Esophagus muscularis mucosa (tissue), 3 donors: ENCODE data around the gene WASF3.

ENCODE experiments used
- CTCF ChIP-seq, 3 experiments: fragments of 200-600 bp in 2 of 3; fragments of 450-650 bp in 1 of 3; sonication (generic) in 2 of 3; IDR thresholded peaks; one replicate each; pipeline ENCODE4 v1.5.1; 2017 to 2019; ENCODE audit warnings: antibody characterized with exemption in 3 of 3, mild to moderate bottlenecking in 2 of 3, moderate library complexity in 1 of 3
- POLR2A ChIP-seq: fragments of 450-650 bp; IDR thresholded peaks from one replicate; pipeline ENCODE4 v1.6.1; 2017; ENCODE audit warnings: antibody characterized with exemption, moderate library complexity, mild to moderate bottlenecking, low read depth
- POLR2AphosphoS5 ChIP-seq, 2 donors: sonication (generic); formaldehyde crosslinking; IDR thresholded peaks; one replicate each; pipeline ENCODE4 v1.6.1; 2017; ENCODE audit warnings: antibody characterized with exemption in 2 of 2

GRCh38 chr13:26668357-26669146 lies 111.1 kb downstream of the WASF3 start:
- no peak for TF ChIP-seq POLR2AphosphoS5 (IDR thresholded peaks at IDR 0.05)
- TF ChIP-seq POLR2A = no peak
- no peak for TF ChIP-seq CTCF (IDR thresholded peaks at IDR 0.05)
